CD4-positive, alpha-beta T cell treated with Interleukin-1 beta for 1 hour (primary cell): ENCODE measurements around the gene GFRA1.

Experiments
- DNase-seq, 2 donors: peaks; one replicate each; pipeline ENCODE4 v3.0.0-alpha.2; 2020 to 2022

Gene GFRA1

GRCh38 chr10:116240157-116240950 is 32.7 kb downstream of the GFRA1 start:
- no peak for DNase-seq

- DNase-seq: no peak
These were observed 33.8 kb downstream of the GFRA1 start for GRCh38 chr10:116239229-116239628.

- no peak for DNase-seq
These were observed 35.0 kb downstream of the GFRA1 start for GRCh38 chr10:116237970-116238369.

GRCh38 chr10:116237260-116237659 is 35.7 kb downstream of the GFRA1 start:
- no peak for DNase-seq

DNA sequence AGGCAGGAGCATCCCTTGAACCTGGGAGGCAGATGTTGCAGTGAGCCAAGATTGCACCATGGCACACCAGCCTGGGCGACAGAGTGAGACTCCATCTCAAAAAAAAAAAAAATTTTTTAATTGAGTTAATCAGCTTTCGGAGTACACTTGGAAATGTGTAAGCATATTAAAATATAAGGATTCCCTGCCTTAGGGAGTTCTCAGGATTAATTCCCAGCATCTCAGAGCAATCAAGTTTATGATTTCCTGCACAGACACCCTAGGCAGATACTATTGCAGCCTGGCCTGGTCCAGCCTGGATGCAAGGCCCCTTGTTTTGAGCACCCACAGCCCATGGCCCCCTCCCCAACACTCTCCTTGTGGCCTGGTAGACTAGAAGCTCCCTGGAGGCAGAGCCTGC is 39.8 kb downstream of the GFRA1 start:
- no peak for DNase-seq

GRCh38 chr10:116232613-116233012 is 40.4 kb downstream of the GFRA1 start:
- DNase-seq: no peak

DNA sequence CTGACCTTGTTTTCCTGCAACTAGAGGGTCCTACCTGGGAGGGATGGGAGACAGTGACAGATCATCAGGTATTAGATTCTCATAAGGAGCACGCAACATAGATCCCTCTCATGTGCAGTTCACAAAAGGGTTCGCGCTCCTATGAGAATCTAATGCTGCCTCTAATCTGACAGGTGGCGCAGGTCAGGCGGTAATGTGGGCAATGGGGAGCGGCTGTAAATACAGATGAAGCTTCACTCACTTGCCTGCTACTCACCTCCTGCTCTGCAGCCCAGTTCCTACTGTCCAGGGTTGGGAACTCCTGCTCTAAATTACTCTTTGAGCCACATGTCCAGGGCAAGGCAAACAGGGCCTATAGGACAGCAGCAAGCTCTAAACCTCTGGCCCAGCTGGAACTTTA is 46.2 kb downstream of the GFRA1 start:
- no peak for DNase-seq

DNA sequence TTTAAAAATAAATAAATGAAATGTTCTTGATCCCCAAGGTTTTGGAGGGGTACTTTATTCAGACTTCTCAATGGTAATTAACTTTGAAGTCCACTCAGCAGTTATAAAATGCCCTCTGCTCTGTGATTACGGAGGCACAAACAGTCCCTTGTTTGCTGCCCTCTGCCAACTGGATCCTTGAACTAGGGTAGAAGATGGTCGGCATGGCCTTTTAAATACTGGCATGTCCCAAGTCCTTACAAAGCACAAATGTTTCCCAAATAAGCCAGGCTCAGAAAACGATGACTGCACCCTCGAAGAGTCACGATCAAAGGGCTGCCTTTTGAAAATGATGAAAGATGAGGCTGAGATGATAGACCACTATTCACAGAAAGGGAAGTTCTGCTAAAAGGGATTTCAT is 47.0 kb downstream of the GFRA1 start:
- DNase-seq: no peak

GRCh38 chr10:116223289-116223688 is 49.7 kb downstream of the GFRA1 start:
- DNase-seq: no peak

GRCh38 chr10:116221053-116221452 is 52.0 kb downstream of the GFRA1 start:
- DNase-seq: no peak

DNA sequence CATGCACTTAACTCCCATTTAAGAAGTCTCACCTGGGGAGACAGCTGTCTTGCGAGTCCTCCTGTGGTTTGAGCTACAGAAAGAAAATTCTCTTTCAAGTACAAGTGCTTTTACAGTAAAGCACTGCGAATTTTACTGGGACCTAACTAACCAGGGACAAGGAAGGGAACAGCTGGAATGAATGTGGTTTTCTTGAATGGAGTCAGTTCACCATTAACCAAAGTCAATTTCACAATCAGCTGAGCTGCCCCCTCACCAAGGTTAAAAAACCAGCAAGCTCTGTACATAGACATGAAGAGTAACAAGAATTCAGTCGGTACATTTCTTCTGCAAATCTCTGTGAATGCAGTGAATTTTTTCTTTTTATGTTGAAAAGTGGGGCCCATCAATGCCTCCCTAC is 56.3 kb downstream of the GFRA1 start:
- no peak for DNase-seq

GRCh38 chr10:116215651-116216050 is 57.4 kb downstream of the GFRA1 start:
- DNase-seq: no peak

DNA sequence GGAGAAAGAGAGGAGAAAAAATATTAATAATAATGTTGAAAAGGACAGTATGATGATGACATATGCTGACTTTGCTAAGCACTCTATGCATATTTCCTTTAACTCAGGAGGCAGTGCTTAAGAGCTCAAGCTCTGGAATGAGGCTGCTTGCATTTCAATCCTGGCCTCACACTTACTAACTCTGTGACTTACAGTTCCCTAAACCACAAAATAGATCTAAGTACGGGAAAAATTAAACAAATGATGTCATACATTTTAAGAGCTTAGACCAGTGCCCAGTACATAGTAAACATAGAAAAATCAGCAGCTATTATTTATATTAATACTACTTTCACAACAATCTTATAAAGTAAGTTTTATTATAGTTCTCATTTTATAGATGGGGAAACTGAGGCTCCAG is 61.3 kb downstream of the GFRA1 start:
- no peak for DNase-seq

- no peak for DNase-seq
These were observed 62.2 kb downstream of the GFRA1 start for GRCh38 chr10:116210588-116211346.

DNA sequence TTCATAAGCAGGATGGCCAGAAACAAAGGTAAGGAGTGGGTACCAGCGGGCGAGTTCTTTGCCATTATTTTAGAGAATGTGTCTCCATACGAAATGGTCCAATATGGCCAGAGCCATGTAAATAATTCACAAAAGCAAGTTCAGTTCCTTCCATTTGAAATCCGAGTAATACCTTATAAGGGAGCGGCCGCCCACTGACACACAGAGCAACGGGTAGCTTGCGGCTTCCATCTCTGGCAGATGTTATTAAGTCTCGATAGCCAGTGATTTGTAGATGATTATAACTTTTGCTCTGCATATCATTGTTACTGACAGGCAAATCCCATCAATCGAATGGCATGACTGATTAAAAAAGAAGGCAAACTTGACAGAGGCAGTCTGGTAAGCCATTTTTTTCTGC is 63.2 kb downstream of the GFRA1 start:
- DNase-seq: no peak

GRCh38 chr10:116208956-116209567 is 63.9 kb downstream of the GFRA1 start:
- no peak for DNase-seq

DNA sequence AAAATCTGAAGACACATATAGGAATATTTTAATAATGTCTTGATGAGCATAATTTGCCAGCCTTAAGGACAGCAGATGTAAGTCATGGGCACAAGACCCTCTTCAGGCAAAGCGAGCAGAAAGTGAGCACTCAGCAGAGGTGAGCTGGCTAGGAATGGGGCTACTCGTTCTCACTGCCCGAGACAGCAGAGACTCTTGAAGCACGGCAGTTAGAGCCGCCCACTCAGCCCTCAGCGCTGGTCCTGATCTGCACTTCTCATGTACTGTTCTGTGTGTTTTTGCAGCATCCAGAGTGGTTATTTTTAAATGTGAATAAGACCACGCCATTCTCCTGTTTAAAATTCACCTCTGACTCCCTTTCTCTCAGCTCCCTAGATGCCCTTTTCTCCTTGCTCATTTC is 65.3 kb downstream of the GFRA1 start:
- no peak for DNase-seq

DNA sequence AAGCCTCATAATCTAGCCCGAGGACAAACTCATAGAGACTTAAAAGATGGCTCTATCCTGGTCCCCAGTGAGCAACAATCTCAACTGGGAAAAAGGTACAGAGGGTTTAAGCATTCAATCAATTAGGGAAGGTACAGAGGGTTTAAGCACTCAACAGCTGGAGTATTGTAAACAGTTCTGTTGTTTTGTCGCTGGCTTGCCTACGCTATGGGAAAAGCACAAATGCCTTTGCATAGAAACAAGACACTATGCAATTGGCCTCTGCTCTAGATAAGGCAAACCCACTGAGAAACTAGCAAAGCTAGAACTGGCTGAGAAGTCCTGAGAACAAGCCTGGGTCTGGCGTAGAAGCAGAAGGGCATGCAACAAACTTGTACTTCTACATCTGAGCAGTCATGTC is 69.3 kb downstream of the GFRA1 start:
- DNase-seq: no peak

GRCh38 chr10:116201670-116202430 is 71.2 kb downstream of the GFRA1 start:
- no peak for DNase-seq

DNA sequence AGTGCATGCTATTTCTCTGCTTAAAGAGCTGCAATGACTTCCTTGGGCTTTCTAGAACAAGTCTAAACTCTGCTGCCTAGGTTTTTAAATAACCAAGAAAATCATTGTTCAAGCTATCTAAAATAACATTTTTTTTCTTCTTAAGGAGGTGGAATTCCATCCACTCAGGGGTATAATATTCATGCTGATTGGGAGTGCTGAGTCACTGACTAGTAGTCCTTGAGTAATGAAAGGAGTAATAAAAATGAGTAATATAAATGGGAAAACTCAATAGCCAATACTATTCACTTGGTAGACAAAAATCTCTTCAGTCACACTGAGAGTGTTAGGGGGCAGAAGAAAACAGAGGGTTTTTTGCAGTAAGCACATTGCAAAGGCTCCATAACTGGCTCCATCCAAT is 72.0 kb downstream of the GFRA1 start:
- DNase-seq: no peak

DNA sequence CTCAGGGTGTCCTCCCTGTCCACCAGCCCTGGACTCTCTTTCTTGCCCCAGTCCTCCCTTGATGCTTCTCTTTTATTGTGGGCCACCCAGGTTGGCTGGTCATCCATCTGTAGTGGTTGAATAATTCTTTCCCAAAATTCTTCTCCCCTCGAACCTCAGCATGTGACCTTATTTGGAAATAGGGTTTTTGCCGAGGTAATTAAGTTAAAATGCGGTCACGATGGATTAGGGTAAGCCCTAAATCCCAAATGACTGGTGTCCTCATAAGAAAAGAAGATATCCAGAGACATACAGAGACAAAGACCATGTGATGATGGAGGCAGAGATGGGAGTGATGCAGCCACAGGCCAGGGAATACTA is 74.3 kb downstream of the GFRA1 start:
- DNase-seq: no peak

- no peak for DNase-seq
These were observed 74.9 kb downstream of the GFRA1 start for GRCh38 chr10:116197946-116198675.

- DNase-seq: no peak
These were observed 77.4 kb downstream of the GFRA1 start for GRCh38 chr10:116195583-116195982.
